ENCODE results near the gene SLC16A3. TPM values are rescaled to one million over a fixed set of nuclear protein-coding genes. Genes with fewer than 3 reads are reported as not detected.

The SLC16A3 gene
- total and polyA plus RNA-seq, 2 donors (not counting 1 experiment from before 2014, with no cell fraction given): 14.9 to 65.7 TPM

GRCh38 chr17:82226809-82227628 lies 1.8 kb upstream of the SLC16A3 start:
- Histone ChIP-seq H3K9me3 (ENCODE audit: control extremely low read depth in 1 of 3, control insufficient read depth in 2 of 3, insufficient read depth in 1 of 3, low read length in 2 of 3) (no peaks in the 10 kb centered on the region), H3K36me3 (replicated peaks in 1 of 2; ENCODE audit: control extremely low read depth in 1 of 2, control insufficient read depth in 1 of 2, extremely low read depth in 1 of 2, insufficient read depth in 2 of 2, low read length in 1 of 2) (no peaks in the 10 kb centered on the region), H3K79me2 (ENCODE audit: control insufficient read depth, insufficient read depth, low read length) (no peaks in the 10 kb centered on the region), H3K4me2 (replicated peaks; ENCODE audit: low read depth, low read length, poor library complexity, severe bottlenecking) (peak overlapping the region; percentile 99), H3K27ac (ENCODE audit: low read length in 2 of 2) (peak overlapping the region in 1 of 2 donors; percentile 98), H4K20me1 (ENCODE audit: control insufficient read depth, insufficient read depth, low read length, poor library complexity, severe bottlenecking) (peaks cover 19% of the 10 kb centered on the region), H3K9ac (ENCODE audit: low read length) (no peak overlapping the region), H3K4me3 (ENCODE audit: control extremely low read depth in 1 of 5, extremely low read depth in 1 of 5, insufficient read depth in 1 of 5, low read depth in 2 of 5, low read length in 4 of 5) (no peak overlapping the region), H3K27me3 (replicated peaks in 1 of 4; ENCODE audit: control extremely low read depth in 1 of 4, control insufficient read depth in 3 of 4, insufficient read depth in 4 of 4, low read length in 3 of 4) (no peaks in the 10 kb centered on the region), H2AFZ (ENCODE audit: insufficient read depth, low read depth, low read length, poor library complexity, severe bottlenecking) (no peak overlapping the region), H3K4me1 (ENCODE audit: control insufficient read depth in 2 of 2, insufficient read depth in 2 of 2, low read length in 2 of 2) (peaks cover 26 to 34% of the 10 kb centered on the region in 2 donors)
- TF ChIP-seq, protein P1, sequence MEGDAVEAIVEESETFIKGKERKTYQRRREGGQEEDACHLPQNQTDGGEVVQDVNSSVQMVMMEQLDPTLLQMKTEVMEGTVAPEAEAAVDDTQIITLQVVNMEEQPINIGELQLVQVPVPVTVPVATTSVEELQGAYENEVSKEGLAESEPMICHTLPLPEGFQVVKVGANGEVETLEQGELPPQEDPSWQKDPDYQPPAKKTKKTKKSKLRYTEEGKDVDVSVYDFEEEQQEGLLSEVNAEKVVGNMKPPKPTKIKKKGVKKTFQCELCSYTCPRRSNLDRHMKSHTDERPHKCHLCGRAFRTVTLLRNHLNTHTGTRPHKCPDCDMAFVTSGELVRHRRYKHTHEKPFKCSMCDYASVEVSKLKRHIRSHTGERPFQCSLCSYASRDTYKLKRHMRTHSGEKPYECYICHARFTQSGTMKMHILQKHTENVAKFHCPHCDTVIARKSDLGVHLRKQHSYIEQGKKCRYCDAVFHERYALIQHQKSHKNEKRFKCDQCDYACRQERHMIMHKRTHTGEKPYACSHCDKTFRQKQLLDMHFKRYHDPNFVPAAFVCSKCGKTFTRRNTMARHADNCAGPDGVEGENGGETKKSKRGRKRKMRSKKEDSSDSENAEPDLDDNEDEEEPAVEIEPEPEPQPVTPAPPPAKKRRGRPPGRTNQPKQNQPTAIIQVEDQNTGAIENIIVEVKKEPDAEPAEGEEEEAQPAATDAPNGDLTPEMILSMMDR (IDR thresholded peaks at IDR 0.05): no peak
- TF ChIP-seq EZH2 (IDR thresholded peaks at IDR 0.05; ENCODE audit: borderline replicate concordance, insufficient read depth, low read depth, low read length, poor library complexity, severe bottlenecking): no peak
- peak overlapping the region; percentile 26 for H3K4me3 Mint-ChIP-seq
- peak overlapping the region; percentile 41 for H3K27ac Mint-ChIP-seq
- peaks cover 15% of the 10 kb centered on the region for H3K4me1 Mint-ChIP-seq
- WGBS (ENCODE audit: insufficient coverage): 95% methylated on average over 13 of the region's 16 CpGs
- H3K27me3 Mint-ChIP-seq: no peaks in the 10 kb centered on the region
- DNase-seq (no peak), ATAC-seq (ENCODE audit: low read depth) (no peak)
- intact Hi-C loops (cut with micrococcal nuclease): no loop called here
- ChIA-PET POLR2A (interaction anchor here (0.6 kb wide), 1 partner anchor 12 kb away, joined by 3 read pairs; no protein-coding TSS in a partner anchor), CTCF (interaction anchor here (1.3 kb wide), 1 partner anchor 9 kb away, joined by 3 read pairs; no protein-coding TSS in a partner anchor)
- no peaks in the 10 kb centered on the region for H3K9me3 Mint-ChIP-seq (ENCODE audit: insufficient read depth)

All from B cell (primary cell).